ENCODE data around the gene PCK2. TPM values are rescaled to one million over a fixed set of nuclear protein-coding genes. Genes with fewer than 3 reads are reported as not detected.

PCK2 gene
- total and polyA plus RNA-seq, 8 donors = 12.9 to 61.3 (median 16.6) TPM

DNA sequence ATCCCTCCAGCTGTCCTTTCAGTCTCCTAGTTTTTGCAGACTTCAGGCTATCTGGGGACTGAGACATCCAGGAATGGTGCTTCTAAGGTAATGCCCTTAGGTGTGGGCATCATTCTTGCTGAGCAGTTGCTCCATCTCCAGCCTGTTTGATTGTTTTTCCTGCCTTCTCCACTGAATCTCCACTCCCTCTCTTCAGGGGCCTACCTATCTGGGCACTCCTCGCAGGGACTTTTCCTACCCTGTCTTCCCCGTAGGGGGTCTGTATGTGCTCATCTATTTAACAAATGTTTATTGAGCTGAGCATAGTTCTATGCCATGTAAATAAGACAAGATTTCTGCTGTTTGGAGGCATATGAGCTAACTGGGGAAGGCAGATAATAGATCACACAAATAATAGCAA, 38.9 kb downstream of the PCK2 start:
- Histone ChIP-seq H3K36me3 (peaks cover 0 to 8% of the 10 kb centered on the region in 2 donors), H3K9me3 (no peaks in the 10 kb centered on the region), H3K4me1 (peaks cover 7 to 22% of the 10 kb centered on the region in 2 donors), H3K4me3 (no peak overlapping the region), H3K27ac (no peak overlapping the region), H3K27me3 (no peaks in the 10 kb centered on the region)
- TF ChIP-seq, protein P1, sequence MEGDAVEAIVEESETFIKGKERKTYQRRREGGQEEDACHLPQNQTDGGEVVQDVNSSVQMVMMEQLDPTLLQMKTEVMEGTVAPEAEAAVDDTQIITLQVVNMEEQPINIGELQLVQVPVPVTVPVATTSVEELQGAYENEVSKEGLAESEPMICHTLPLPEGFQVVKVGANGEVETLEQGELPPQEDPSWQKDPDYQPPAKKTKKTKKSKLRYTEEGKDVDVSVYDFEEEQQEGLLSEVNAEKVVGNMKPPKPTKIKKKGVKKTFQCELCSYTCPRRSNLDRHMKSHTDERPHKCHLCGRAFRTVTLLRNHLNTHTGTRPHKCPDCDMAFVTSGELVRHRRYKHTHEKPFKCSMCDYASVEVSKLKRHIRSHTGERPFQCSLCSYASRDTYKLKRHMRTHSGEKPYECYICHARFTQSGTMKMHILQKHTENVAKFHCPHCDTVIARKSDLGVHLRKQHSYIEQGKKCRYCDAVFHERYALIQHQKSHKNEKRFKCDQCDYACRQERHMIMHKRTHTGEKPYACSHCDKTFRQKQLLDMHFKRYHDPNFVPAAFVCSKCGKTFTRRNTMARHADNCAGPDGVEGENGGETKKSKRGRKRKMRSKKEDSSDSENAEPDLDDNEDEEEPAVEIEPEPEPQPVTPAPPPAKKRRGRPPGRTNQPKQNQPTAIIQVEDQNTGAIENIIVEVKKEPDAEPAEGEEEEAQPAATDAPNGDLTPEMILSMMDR (IDR thresholded peaks at IDR 0.05) = no peak
- no peak for DNase-seq
- intact Hi-C loops (cut with DNase I) = no loop called here
- no peak for ATAC-seq

DNA sequence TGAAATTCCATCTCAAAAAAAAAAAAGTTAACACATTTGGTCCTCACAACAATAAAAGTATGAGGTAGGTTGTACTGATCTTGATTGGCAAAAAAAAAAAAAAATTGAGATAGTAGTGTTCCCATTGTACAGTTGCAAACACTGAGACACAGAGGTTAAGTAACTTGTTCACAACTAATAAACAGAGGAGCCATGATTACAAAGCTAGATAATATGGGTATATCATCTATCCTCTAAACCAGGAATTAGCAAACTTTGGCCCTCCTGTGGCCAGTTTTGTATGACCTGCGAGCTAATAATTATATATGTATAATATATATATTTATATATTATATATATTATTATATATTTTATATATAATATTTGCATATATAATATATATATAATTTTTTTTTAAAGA, 39.6 kb downstream of the PCK2 start:
- intact Hi-C loops (cut with DNase I) = no loop called here
- ATAC-seq = no peak
- TF ChIP-seq, protein P1 (IDR thresholded peaks at IDR 0.05) = no peak

DNA sequence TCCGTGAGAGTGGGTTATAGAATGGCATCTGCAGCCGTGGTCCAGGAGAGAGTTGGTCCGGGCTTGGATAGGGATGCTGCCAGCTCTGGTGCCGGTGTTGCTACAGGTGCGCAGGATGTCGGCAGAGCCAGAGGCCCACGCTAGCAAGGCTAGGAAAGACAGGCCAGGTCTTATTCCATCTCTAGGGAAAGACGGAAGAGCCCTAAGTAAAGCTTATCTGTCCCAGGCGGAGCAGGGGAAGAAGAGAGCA, 41.4 kb downstream of the PCK2 start:
- peaks cover 15 to 48% of the 10 kb centered on the region in 2 donors for H3K4me1 ChIP-seq
- no peaks in the 10 kb centered on the region for H3K27me3 ChIP-seq
- DNase-seq (no peak), ATAC-seq (no peak)
- intact Hi-C loops (cut with DNase I) = no loop called here
- H3K4me3 ChIP-seq = peak overlapping the region; percentile 90 to 99
- TF ChIP-seq, protein P1 (IDR thresholded peaks at IDR 0.05) = no peak
- no peaks in the 10 kb centered on the region for H3K9me3 ChIP-seq
- H3K36me3 ChIP-seq = peaks cover 0 to 29% of the 10 kb centered on the region in 2 donors
- peak overlapping the region; percentile 27 to 92 for H3K27ac ChIP-seq

More for the DNA sequence above, 39.6 kb downstream of the PCK2 start:
- DNase-seq = no peak
- Histone ChIP-seq H3K36me3 (peaks cover 0 to 15% of the 10 kb centered on the region in 2 donors), H3K4me1 (peaks cover 7 to 30% of the 10 kb centered on the region in 2 donors), H3K27ac (no peak overlapping the region), H3K4me3 (no peak overlapping the region), H3K9me3 (no peaks in the 10 kb centered on the region), H3K27me3 (no peaks in the 10 kb centered on the region)

DNA sequence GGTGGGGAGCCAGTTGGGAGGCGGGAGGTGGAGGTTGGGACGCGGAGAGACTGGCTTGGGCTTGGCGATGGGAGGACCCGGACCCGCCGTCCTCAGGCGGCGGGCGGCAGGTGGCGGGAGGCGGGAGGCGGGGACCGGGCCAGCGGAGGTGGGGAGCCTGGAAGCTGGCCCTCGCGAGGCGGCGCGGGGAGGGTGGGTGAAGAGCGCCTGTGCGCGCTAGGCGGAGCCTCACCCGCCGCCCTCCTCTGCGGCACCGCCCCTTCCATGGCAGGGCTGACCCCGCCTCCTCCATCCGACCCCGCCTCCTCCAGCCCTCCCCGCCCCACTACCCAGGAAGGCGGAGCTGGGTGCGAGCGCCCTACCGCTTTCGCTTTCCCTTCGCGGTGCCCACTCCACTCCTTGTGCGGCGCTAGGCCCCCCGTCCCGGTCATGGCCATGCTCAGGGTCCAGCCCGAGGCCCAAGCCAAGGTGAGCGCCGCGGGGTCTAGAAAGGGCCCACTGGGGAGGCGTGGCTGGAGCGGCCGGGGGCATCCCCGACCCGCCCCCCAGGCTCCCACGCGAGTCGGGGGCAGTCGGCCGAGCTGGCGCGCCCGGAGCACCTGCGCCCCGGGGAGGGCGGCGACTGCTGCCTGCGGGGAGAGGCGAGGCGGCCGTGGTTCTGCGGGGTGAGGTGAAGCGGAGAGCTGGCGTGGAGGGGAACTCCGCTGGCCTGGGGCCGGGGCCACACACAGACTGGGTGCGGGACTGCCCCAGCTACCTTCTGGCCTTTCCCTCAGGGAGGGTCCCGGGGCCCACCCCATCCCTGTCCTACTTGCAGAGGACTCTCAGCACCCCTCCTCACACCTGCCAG, 41.9 kb downstream of the PCK2 start, which contains the start of gene PSME1:
Gene PSME1, plus strand, starts transcription at position 361 of the 850 bp plus-strand sequence. Its CDS starts 69 bp downstream, at position 430.
- peak within 1 kb of the TSS; percentile 90 to 99 for H3K4me3 ChIP-seq

More for the DNA sequence above, 41.9 kb downstream of the PCK2 start, which contains the start of gene PSME1:
- TF ChIP-seq, protein P1 (IDR thresholded peaks at IDR 0.05) = no peak
- intact Hi-C loops (cut with DNase I) = no loop called here
- Histone ChIP-seq H3K27ac (peak within 1 kb of the TSS; percentile 82 to 92), H3K9me3 (no peaks in the 10 kb centered on the region), H3K27me3 (no peaks in the 10 kb centered on the region), H3K4me1 (peaks cover 15 to 53% of the 10 kb centered on the region in 2 donors), H3K36me3 (peaks cover 0 to 29% of the 10 kb centered on the region in 2 donors)
- DNase-seq (peak; percentile 87 to 99 (median 96)), ATAC-seq (peak; percentile 99)

Measured in left lung (tissue), 10 donors.